ENCODE measurements around the gene LIPE.

LIPE gene

DNA sequence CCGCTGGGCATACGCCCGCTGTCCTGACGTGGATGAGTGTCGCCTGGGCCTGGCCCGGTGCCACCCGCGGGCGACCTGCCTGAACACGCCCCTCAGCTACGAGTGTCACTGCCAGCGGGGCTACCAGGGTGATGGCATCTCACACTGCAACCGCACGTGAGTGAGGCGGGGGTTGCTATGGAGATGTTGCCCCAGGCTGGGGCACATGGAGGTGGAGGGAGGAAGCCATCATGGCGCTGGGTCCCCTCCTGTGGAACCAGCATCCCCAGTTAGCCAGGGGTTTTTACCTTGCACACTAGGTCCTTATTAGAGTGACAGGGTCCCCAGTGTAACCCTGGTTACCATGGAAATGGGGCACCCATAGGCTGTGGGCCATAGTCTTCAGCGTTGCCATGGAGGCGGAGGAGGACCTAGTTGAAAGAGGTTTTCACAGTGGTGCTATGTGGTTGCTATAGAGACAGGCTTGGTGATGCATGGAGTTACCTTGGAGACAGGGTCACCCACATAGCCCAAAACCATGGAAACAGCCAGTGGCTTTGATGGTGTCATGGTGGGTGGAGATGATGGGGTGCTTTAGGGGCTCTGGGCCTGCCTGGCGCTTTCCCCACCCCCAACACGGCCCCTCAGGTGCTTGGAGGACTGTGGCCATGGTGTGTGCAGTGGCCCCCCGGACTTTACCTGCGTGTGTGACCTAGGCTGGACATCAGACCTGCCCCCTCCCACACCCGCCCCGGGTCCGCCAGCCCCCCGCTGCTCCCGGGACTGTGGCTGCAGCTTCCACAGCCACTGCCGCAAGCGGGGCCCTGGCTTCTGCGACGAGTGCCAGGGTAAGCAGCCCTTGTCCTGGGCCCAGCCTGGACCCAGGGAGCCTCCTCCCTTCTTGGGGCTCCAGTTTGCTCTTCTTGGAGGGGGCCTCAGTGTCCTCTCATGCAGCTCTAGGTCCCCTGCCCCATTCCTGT lies 74.6 kb downstream of the LIPE start:
- DNase-seq, result peak in 1 of 2 experiments; percentile 23

Measured in activated T-cell treated with anti-CD3 and anti-CD28 coated beads, Interleukin-2, amount 50 U/mL, for 48 hours (primary cell).